NCI-H2107 treated with DMSO at 0.1 percent for 48 hours (cell line): ENCODE measurements around the gene ZNF792.
"Not testable (repeated sequence)": the region's sequence is repeated elsewhere in the genome, so short reads cannot be mapped to it uniquely, and the experiment has no call there.

Source experiments
- DNase-seq: peaks from one replicate; lab custom pipeline; 2025; ENCODE audit not compliant: unreplicated experiment; lab: John Stamatoyannopoulos, UW

ZNF792 gene

GRCh38 chr19:34963573-34964406 is at the start of gene ZNF792:
Gene ZNF792 (minus strand): TSS chr19:34964229. CDS start chr19:34963662, 567 bp downstream.
- no peak for DNase-seq

GRCh38 chr19:35013041-35013819 is 49.2 kb upstream of the ZNF792 start:
- no peak for DNase-seq

GRCh38 chr19:35011737-35012682 is 48.0 kb upstream of the ZNF792 start:
- no peak for DNase-seq

- DNase-seq, result no peak
Observed at GRCh38 chr19:35011091-35011689, 47.2 kb upstream of the ZNF792 start.

- DNase-seq, result no peak
Observed at GRCh38 chr19:35009424-35010415, 45.7 kb upstream of the ZNF792 start.

- DNase-seq, result no peak
Observed at GRCh38 chr19:35008891-35009341, 44.9 kb upstream of the ZNF792 start.

- DNase-seq, result not testable (repeated sequence)
Observed at GRCh38 chr19:35007427-35007826, 43.4 kb upstream of the ZNF792 start.

GRCh38 chr19:35006999-35007365 is 43.0 kb upstream of the ZNF792 start:
- DNase-seq, result no peak

- no peak for DNase-seq
Observed at GRCh38 chr19:35006342-35006998, 42.4 kb upstream of the ZNF792 start.

- not testable (repeated sequence) for DNase-seq
Observed at GRCh38 chr19:35006007-35006341, 41.9 kb upstream of the ZNF792 start.

- no peak for DNase-seq
Observed at GRCh38 chr19:35005256-35005977, 41.4 kb upstream of the ZNF792 start.

GRCh38 chr19:35004517-35005255 is 40.7 kb upstream of the ZNF792 start:
- DNase-seq, result no peak

GRCh38 chr19:35002037-35002535 is 38.1 kb upstream of the ZNF792 start:
- no peak for DNase-seq

- peak; percentile 10 for DNase-seq
Observed at GRCh38 chr19:35000647-35001501, 36.8 kb upstream of the ZNF792 start.

- DNase-seq, result no peak
Observed at GRCh38 chr19:35000338-35000646, 36.3 kb upstream of the ZNF792 start.

- peak; percentile 31 for DNase-seq
Observed at GRCh38 chr19:34999498-35000337, 35.7 kb upstream of the ZNF792 start, which contains the start of gene GRAMD1A. Gene GRAMD1A (plus strand): TSS chr19:35000323. CDS start chr19:35000479, 156 bp downstream.
